Renal pelvis (tissue), 4 donors: ENCODE results near the gene NT5DC3. TPM values are rescaled to one million over a fixed set of nuclear protein-coding genes. Genes with fewer than 3 reads are reported as not detected.

ENCODE experiments used
- DNase-seq: peaks from one replicate; pipeline ENCODE4 v3.0.0-alpha.2; 2013
- polyA plus RNA-seq, 3 donors: library from polyadenylated mRNA; unstranded; fragments of 120-200 nt; gene quantifications; one replicate each; pipeline ENCODE4 v1.2.1, GENCODE V29; 2013; ENCODE audit not compliant: insufficient read length in 3 of 3

NT5DC3 gene
- polyA plus RNA-seq, 3 donors, result 4.1 to 8.5 (median 8.5) TPM

DNA sequence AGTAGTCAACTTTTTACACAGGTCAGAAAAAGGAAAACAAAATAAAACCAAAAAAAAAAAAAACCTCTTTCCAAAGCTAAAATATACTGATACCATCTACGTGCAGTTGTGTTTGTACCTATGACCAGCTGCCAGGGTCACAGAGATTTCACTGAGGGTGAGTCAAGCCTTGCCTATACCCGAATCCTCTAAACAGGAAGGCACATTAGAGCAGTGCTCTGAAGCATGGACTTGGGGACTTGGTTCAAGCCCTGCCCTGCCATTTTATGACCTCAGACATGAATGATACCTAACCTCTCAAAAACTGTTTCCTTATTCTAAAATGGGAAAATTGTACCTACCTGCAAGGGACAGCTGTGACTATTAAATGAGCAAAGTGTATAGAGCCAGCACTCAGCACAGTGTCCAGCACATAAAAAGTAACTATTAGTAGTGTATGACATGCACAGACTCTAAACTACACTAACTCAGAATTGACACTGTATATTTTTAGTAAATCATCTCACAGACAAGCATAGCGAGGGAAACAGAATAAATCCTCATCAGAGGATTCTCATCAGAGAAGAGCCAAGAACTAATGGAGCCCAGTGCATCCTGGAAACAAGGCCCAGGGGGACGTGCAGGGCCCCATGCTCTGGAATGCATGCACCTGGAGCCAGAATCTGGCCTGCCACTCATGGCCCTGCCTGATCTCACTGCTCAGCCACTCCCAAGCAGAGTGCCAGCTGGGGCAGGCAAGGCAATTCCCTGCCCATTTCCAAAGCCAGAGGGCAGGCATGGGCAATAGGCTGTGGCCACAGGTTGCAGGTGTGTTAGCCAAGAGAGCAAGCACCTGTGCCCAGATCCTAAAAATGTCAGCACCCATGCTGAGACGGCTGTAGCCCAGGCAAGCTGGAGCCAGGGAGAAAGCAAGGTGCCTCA lies 57.0 kb downstream of the NT5DC3 start:
- peak; percentile 22 for DNase-seq

DNA sequence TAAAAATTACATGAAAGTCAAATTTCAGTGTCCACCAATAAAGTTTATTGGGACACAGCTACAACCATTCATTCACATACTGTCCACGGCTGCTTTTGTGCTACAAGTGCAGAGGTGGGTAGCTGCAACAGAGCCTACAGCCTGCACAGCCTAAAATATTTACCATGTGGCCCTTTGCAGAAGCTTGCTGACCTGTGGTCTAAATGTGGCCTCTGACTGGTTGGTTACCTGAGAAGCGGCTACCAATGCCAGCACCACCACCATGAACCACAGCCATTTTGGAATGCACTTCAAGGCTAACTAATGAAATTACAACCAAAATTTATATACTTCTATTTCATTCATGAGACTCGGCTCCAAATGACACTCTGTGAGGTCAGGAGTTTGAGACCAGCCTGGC lies 58.6 kb downstream of the NT5DC3 start:
- no peak for DNase-seq

DNA sequence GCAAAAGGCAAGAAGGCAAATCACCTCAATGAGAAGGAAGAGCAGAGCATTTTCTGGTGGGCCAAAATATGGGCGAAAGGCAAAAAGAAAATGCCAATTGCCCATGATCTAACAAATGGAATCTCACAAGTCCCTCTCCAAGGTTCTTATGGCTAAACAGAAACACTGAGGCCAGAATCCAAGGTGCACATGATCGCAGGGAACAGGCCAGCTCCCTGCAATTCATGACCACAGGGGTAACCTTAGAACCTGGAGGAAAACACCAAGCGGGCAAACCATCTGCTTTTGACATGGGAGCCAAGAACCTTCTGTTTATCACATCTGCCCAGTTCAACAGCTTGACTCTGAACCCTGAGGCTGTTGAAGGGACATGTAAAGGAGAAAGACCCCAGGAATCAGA lies 60.0 kb downstream of the NT5DC3 start:
- DNase-seq, result no peak

DNA sequence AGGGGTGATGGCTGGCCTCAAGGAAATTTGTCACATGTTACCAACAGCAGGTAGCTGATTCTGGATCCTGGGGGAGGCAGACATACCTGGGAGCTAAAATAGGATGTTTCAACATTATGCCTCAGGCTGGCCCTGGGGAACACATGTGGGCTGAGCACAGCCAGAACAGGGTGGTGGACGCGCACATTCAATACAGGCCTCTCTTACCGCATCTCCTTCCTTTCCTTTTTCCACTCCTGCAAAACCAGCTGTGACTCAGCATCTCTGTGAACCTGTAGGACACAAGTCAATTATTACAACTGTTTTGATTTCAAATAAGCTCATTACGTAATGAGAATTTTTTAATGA lies 61.0 kb downstream of the NT5DC3 start:
- DNase-seq, result no peak

DNA sequence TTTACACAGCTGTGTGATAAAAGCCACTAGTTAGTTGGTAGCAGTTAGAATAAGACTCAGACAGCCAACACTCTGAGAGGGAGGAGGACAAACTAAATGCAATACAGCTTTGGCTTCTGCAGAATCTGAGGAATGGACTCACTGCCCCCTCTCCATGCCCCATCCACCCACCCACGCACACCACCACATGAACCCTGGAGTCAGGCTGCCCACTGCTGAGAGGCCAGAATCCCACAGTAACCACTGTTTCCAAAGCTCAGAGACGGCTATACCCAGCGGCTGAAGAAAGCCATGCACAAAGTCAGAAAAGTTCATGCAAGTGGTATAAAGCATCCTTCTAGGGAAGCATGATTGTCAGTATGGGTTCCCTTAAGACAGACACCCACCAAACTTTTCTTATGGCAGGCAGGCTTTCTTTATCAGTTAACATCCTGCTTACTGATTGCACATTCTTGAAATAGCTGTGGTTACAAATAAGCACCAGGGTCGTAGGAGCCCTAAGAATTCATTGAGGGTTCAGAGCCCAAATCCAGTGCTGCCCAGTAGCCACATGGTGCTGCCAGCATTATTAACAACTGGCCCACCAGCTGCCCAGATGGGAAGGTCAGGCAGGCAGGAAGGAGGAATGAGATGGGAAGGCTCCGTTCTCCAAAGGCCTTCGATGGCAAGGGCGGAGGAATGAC lies 61.5 kb downstream of the NT5DC3 start:
- no peak for DNase-seq

DNA sequence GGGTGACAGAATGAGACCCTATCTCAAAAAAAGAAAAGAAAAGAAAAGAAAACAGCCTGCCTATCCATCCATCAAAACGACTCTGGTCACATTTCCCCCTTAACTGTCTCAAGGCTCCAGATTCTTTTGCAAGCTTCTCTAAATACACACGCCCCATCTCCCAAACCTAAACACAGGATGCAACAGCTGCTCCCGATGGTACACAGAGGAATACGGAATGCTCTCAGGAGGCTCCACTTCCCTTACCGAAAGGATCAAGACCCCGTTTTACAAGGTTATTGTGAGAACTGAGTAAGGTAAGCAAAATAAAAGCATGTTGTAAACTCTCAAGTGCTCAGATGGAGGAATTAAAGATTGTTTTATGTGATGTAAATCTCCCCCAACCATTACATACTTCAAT lies 62.3 kb downstream of the NT5DC3 start:
- DNase-seq, result no peak

DNA sequence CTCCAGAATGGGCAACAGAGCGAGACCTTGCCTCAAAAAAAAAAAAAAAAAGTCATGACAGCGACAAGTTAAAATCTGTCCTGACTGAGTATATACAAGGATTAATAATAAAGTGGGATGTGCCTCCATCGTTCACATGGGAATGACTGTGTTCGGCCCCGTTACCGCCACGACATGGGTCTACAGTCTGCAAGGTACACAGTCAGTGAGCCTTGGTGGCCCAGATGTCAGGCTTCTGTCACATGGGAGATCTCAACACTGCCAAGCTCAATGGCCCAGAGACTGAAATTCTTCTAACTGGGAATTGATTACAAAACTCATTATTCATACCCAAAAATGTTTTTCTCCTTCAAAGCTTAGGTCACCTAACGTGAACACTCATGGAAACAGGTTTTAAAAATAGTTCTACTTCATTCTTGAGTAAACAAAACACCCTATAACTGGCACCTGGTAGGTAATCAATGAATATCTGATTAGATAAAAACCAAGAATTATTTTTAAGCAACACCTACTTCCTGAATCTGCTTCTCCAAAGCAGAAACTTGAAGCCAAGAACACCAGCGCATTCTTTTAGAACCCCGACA lies 66.0 kb downstream of the NT5DC3 start:
- no peak for DNase-seq

DNA sequence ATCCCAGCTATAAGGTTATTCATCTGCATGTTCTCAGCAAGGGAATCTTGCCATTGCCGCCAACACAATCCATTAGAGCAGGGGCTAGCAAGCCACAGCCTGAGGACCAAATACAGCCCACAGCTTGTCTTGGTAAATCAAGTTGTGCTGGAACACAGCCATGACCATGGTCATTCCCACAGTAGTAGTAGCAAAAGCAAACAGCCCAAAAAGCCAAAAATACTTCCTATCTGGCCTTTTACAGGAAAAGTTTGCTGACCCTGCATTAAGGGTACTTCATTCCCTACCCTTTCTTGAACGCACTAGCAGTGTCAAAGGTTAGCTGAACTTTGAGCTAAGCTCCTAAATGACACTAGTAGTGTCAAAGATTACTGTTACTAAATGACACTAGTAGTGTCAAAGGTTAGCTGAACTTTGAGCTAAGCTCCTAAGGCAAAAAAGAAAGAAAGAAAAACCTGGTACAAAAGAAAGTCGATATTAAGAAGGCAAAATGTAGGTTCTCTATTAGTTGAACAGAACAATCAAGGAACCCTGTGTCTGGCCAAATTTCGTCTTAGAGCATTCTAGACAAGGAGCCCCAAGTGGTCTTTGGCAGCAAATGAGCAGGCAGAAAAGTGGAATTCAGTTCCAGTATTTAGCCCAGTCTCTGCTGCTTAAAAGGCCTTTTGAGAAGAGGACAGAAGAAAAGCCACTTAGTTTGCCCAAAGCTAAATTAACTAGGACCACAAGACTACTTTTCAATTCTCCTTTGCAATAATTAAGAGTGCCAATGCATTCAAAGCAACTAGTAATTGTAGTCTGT lies 67.7 kb downstream of the NT5DC3 start:
- peak; percentile 35 for DNase-seq

DNA sequence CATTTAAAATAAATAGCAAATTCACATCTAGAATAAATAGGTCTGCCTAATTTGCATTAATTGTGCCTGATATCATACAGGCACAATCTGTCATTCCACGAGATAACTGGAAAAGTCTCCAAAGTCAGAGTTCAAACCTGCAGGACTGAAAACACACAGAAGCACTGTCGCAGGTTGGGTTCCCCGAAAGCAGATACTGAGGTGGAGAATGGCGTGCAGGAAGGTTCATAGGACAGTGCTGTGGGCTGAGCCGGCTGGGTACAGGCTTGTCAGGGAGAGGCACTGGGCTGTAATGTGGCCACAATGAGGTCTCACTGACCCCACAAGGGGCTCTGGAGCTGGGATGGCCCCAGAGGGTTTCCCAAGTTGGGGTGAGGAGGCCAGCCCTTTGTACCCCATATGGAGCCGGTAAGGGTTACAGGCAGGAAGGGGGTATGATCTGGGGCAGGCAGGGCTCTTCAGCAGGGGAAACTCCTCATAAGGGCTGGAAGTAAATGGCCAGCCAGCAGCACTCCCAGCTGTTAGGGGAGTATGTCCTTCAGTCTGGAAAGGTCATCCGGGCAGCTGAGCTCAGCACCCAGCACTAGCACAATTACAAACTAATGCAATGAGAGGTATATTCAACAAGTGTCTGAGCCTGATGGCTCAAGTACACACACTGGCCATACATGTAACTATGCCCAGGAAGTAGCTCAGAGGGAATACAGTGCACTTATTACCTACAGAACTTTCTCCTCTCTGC lies 68.5 kb downstream of the NT5DC3 start:
- DNase-seq, result no peak

DNA sequence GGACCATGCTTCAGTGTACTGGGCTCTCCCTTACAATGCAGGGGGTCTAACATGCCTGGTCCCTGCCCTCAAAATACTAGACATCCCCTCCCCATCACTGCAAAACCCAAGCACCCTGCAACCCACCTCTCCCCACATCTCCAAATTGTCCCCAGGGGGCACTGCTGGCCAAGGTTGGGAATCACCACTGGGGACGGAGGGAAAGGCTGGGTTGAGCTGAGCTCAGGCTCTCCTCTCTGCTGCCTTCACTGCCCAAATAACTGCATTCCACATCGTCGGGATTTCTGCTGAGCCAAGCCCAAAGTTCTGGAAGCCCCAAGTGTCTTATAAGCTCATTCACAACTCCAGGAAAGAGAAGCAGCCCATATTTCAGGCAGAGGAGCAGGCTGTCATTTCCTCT lies 69.6 kb downstream of the NT5DC3 start:
- peak; percentile 21 for DNase-seq

DNA sequence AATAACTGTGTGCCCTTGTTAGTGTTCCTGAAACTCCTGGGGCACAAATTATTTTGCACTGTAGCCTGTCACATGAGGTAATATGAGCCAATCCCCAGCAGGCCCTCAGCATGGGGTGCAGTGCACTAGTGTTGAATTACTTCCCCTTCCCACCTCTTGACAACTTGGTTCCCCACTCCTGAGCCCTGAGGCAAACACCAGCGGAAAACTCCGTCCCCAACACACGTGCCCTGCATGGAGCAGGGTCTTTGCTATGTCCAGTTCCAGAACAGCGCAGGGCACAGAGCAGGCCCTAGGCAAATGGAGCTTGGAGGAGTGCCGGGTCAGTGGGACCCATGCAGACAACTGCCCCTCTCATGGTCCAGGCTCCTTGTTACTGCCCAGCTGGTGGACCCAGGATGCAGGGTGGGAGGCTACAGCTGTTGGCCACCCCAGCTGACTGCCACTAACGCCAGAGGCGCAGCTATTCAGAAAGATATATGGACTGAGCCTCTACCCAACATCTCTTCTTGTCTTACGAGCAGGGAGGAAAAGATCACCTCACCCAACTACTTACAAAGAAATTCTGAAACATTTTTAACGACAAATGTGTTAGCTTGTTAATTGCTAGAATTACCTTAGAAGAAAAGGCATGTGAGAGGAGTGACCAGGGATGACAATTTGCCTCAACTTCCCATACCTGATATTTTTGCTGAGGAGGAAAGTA lies 71.6 kb downstream of the NT5DC3 start:
- DNase-seq, result no peak

DNA sequence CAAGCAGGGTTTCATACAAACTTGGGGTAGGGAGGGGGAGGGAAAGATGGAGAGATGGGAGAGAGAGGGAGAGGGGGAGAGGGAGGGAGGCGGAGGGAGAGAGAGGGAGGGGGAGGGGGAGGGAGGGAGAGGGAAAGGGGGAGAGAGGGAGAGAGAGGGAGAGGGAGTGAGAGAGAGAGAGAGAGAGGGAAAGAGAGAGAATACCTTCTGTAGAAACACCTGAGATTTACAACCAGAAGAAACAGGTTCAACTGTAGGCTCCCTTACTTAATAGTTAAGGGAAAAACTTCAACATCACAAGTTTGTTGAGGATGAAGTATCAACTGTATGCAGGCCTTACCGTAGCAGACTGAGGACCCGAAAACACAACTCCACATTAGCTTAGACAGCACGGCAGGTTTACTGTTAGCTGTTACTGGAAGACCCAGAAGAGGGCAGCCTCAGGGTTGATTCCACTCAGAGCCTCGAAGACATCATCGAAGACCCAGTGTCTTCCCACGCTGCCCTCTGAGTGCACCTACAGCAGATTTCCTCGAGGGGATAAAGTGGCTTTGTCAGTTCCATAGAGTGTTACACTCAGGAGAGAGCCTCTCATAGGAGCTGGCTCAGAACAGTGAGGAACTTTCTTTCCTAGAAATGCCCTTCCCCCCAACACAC lies 72.4 kb downstream of the NT5DC3 start:
- no peak for DNase-seq

DNA sequence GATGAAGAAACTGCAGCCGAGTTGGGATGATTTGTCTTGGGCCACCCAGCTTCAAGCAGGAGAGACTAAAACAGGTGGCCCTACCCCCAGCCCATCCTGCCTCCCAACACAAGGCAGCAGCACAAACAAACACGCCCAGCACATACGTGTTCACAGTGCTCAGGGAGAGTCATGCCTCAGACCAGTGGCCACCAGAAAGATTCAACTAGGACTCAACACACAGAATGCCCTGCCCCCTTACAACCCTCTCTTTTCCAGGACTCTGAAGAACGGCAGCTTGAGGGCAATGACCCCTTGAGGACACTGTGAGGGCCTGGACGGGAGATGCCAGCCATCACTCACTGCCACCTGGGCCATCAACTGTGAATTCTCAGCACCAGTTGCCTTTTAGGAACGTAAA lies 75.0 kb downstream of the NT5DC3 start:
- no peak for DNase-seq

DNA sequence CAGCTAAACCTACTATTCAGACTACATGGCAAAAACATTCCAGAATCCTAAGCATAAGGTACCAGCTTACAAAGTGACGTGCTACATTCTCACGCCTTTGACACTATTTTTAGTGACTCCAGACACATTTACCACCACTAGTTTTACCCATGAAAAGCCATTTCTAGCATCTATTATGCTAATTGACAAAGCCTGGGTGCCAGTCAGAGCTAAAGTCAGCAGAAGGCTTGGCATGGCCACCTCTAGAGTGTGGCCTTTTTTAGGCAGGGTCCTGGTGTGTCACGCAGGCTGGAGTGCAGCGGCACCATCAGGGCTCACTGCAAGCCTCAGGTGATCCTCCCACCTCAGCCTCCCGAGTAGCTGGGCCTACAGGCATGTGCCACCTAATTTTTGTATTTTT lies 75.7 kb downstream of the NT5DC3 start:
- DNase-seq, result no peak

DNA sequence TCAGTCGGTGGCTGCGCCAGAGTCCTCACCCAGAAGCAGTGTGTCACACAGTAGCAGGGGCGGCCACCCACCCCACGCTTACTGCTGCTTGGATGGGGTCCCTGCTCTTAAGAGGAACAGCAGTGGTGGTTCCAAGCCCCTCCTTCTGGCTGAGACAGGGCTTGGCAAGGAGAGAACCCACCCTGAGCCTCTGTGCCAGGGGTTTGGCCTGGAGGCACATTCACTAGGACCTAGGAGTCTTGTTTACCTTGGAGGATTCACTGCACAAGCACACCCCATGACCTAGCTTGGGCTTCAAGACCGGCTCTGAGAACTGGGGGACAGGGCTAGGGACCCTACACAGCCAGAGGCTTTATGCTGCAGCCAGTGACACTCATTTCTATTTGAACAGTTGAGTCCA lies 78.6 kb downstream of the NT5DC3 start:
- no peak for DNase-seq

DNA sequence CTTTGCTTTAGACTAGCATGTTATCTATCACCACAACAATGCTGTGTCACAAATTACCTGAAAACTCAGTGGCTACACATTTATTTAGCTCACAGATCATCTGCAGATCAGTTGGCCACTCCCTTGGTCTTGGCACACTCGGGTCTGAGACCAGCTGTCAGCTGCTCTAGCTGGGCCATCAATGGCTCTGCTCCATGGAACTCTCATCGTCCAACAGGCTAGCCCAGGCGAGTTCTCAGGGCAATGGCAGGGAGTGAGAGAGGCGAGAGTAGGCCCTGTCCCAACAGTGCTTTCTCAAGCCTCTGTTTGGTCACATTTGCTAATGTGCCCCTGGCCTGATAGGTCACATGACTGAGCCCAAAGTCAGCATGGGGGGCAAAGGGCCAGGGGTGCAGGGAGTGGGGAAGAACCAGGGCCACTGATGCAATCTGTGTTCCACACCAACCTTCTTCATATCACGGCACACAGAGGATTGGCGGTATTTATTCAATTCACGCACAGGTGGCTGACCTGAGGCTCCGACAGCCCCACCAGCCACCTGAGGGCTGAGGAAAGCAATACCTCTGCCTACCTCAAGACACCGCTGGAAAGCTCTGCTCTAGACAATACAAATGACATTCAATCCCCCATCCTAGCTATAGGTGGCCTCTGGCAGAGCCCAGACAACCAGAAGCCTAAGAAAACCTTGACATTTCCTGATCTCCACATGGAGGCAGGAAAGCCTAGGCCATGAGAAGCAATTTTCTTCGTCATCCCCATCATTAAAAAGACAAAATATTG lies 82.5 kb downstream of the NT5DC3 start:
- no peak for DNase-seq

DNA sequence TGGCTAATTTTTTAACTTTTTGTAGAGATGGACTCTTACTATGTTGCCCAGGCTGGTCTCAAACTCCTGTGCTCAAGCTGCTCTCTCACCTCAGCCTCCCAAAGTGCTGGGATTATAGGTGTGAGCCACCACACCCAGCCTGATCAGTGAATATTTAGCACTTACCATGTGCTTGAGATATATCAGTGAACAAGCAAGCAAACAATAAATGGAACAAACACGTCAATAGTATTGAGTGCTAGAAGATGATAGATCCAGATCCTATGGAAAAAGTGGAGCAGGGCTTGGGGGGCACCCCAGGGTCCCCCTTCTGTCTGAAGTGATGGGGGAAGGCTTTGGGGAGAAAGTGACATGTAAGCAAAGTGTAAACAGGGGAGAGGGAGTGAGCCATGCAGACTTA lies 83.8 kb downstream of the NT5DC3 start:
- no peak for DNase-seq

DNA sequence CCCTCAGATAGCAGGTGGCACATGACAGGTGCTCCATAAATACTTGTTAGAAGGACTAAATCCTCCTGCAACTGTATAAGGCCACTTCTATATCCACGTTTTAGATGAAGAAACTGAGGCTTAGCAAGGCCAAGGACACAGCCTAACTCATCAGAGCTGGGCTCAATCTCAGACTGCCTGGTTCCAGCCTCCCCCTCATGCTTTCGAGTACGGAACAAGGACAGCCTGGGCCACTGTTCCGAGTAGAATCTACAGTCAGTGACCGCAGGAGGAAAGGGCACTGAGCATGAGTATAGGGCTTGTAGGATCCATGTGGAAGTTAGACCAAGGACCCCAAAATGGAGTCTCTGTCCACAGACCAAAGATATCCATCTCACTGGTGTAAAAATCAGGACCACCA lies 84.6 kb downstream of the NT5DC3 start:
- no peak for DNase-seq

DNA sequence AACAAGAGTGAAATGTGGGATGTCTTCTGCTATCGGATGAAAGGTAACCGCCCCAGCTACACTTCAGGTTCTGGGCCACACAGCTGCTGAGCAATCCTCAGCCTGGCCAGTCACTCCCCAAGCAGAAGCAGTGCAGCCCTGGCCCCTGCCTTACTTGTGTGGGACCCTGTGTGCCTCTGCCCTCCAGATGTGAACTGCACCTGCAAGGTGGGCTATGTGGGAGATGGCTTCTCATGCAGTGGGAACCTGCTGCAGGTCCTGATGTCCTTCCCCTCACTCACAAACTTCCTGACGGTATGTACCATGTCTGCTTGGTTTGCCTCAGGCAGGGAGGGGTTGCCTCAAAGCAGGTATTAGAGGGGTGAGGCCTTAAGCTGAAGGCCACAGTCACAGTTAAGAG lies 85.6 kb downstream of the NT5DC3 start:
- no peak for DNase-seq

DNA sequence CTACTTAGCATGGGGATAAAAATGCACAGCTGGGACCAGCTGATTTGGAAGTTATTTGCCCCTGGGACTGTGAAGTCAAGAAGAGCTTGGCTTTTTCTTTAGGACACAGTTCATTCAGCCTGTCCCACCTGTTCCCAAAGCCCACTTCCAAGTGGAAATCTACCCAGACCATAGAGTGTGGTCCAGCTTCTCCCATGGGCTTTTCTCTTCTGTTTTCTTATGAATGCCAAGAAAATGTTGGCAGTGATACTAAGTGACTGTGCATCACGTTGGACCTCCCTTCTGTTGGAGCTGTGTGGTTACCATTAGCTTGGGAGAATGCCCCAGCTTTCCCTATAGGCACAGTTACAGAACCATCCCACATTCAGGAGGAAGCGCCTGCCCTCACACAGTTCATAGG lies 89.4 kb downstream of the NT5DC3 start:
- no peak for DNase-seq
